LNCAP (cell line): Measurements from ENCODE around the gene ALG14.

Experiments used
- CTCF ChIP-seq: fragments of 450-650 bp; IDR thresholded peaks from 2 replicates; pipeline ENCODE4 v1.5.1; 2017; ENCODE audit warnings: mild to moderate bottlenecking

Gene ALG14

GRCh38 chr1:95007687-95008086 lies 65.1 kb downstream of the ALG14 start:
- no peak for TF ChIP-seq CTCF

GRCh38 chr1:95006681-95007080 lies 66.1 kb downstream of the ALG14 start:
- TF ChIP-seq CTCF = no peak

- no peak for TF ChIP-seq CTCF
These were observed 67.2 kb downstream of the ALG14 start for GRCh38 chr1:95005584-95005983.

GRCh38 chr1:95004013-95004412 lies 68.7 kb downstream of the ALG14 start:
- no peak for TF ChIP-seq CTCF

- no peak for TF ChIP-seq CTCF
These were observed 69.4 kb downstream of the ALG14 start for GRCh38 chr1:95003433-95003738.

GRCh38 chr1:95002540-95003432 lies 70.0 kb downstream of the ALG14 start:
- no peak for TF ChIP-seq CTCF

GRCh38 chr1:95002164-95002539 lies 70.6 kb downstream of the ALG14 start:
- TF ChIP-seq CTCF = no peak
